GM12878 (cell line): Measurements from ENCODE around the gene EMP3. TPM values are rescaled to one million over a fixed set of nuclear protein-coding genes. Genes with fewer than 3 reads are reported as not detected.

Source experiments
- ATAC-seq: fragments of 200-7000 bp; cut with Tn5 transposase; 3 replicates; pipeline ENCODE4 v1.9.1; 2020; ENCODE audit warnings: mild to moderate bottlenecking, moderate library complexity
- BruUV-seq: library from RNA; stranded (reverse); fragments of 400-500 nt; replicated peaks from 2 replicates; lab custom pipeline; 2021; lab: Mats Ljungman, UMichigan
- CTCF ChIA-PET: fragments of 300-600 bp; sonication (Branson Sonifier 250); formaldehyde crosslinking; extraction: SDS; loops from one replicate; lab custom pipeline; 2021; ENCODE audit warnings: inconsistent platforms; lab: Yijun Ruan, JAX
- POLR2A ChIA-PET: fragments of 350-600 bp; formaldehyde crosslinking; extraction: SDS; loops from one replicate; lab custom pipeline; 2021; ENCODE audit warnings: inconsistent platforms; lab: Charles Lee
- RAD21 ChIA-PET: fragments of 300-600 bp; sonication (Branson Sonifier 250); formaldehyde crosslinking; loops from one replicate; lab custom pipeline; 2023; ENCODE audit warnings: antibody characterized with exemption; ENCODE audit not compliant: unreplicated experiment; lab: Charles Lee
- SMC1A ChIA-PET: fragments of 300-600 bp; sonication (Branson Sonifier 250); formaldehyde crosslinking; loops from one replicate; lab custom pipeline; 2023; ENCODE audit not compliant: unreplicated experiment, uncharacterized antibody; lab: Charles Lee
- DNase-seq: peaks from one replicate; pipeline ENCODE4 v3.0.0-alpha.2; 2011; ENCODE audit warnings: low read depth, low spot score
- FAIRE-seq: peaks from 3 replicates; lab custom pipeline; 2011; peaks lifted over from hg19 to GRCh38; lab: Jason Lieb, UNC
- H2AFZ ChIP-seq: 2 replicates; pipeline ENCODE4 v1.6.0; 2011; ENCODE audit warnings: low read depth, low read length, control low read depth; ENCODE audit not compliant: control insufficient read depth
- H3K27ac ChIP-seq: 2 replicates; pipeline ENCODE4 v1.5.1; 2011; ENCODE audit warnings: control low read depth; ENCODE audit not compliant: control insufficient read depth, insufficient read depth
- H3K27me3 ChIP-seq, 2 experiments: replicated peaks in 1 of 2; 2 replicates each; pipeline versions ENCODE4 v1.6.0 to v1.6.1; 2011; ENCODE audit warnings: low read length in 1 of 2; ENCODE audit not compliant: control insufficient read depth in 2 of 2, insufficient read depth in 2 of 2
- H3K36me3 ChIP-seq, 2 experiments: 2 replicates each; pipeline ENCODE4 v1.5.1; 2011; ENCODE audit warnings: low read length in 1 of 2; ENCODE audit not compliant: control insufficient read depth in 2 of 2, insufficient read depth in 2 of 2
- H3K4me1 ChIP-seq: 2 replicates; pipeline ENCODE4 v1.6.1; 2011; ENCODE audit warnings: mild to moderate bottlenecking, low read length, moderate library complexity, mixed read lengths; ENCODE audit not compliant: control insufficient read depth, insufficient read depth
- H3K4me2 ChIP-seq: 2 replicates; pipeline ENCODE4 v1.6.0; 2011; ENCODE audit warnings: control low read depth; ENCODE audit not compliant: control insufficient read depth, insufficient read depth
- H3K4me3 ChIP-seq: fragments of 200-600 bp; sonication (generic); 2 replicates; pipeline ENCODE4 v1.5.1; 2016
- H3K79me2 ChIP-seq: 2 replicates; pipeline ENCODE4 v1.6.0; 2011; ENCODE audit warnings: low read length; ENCODE audit not compliant: control insufficient read depth, insufficient read depth
- H3K9ac ChIP-seq: 2 replicates; pipeline ENCODE4 v1.8.0; 2011; ENCODE audit warnings: low read length, control low read depth, mixed read lengths; ENCODE audit not compliant: control insufficient read depth, insufficient read depth
- H3K9me3 ChIP-seq: replicated peaks from 3 replicates; pipeline ENCODE4 v1.5.1; 2011; ENCODE audit warnings: mild to moderate bottlenecking, low read length; ENCODE audit not compliant: control insufficient read depth, insufficient read depth
- H4K20me1 ChIP-seq: 2 replicates; pipeline ENCODE4 v1.6.0; 2011; ENCODE audit not compliant: control insufficient read depth, insufficient read depth
- BCL11A ChIP-seq: IDR thresholded peaks from 2 replicates; pipeline ENCODE4 v1.6.1; 2011; ENCODE audit warnings: low read depth, low read length
- FOXM1 ChIP-seq: IDR thresholded peaks from 2 replicates; pipeline ENCODE4 v1.6.1; 2012; ENCODE audit warnings: low read depth, mild to moderate bottlenecking, inconsistent platforms, low read length, moderate library complexity
- JUNB ChIP-seq: IDR thresholded peaks from 2 replicates; pipeline ENCODE4 v1.6.1; 2016; ENCODE audit warnings: antibody characterized with exemption, mild to moderate bottlenecking
- LARP7 ChIP-seq: fragments of 450-650 bp; IDR thresholded peaks from 2 replicates; pipeline ENCODE4 v1.6.1; 2017; ENCODE audit warnings: mild to moderate bottlenecking
- MEF2B ChIP-seq: fragments of 450-650 bp; IDR thresholded peaks from 2 replicates; pipeline ENCODE4 v1.6.1; 2018; ENCODE audit warnings: mild to moderate bottlenecking, moderate library complexity; ENCODE audit not compliant: partially characterized antibody, poor library complexity, severe bottlenecking
- NFXL1 ChIP-seq: fragments of 450-650 bp; IDR thresholded peaks from 2 replicates; pipeline ENCODE4 v1.6.1; 2017; ENCODE audit warnings: antibody characterized with exemption, mild to moderate bottlenecking, borderline replicate concordance
- PML ChIP-seq: IDR thresholded peaks from 2 replicates; pipeline ENCODE4 v1.6.1; 2012; ENCODE audit warnings: low read length, inconsistent platforms
- TAF1 ChIP-seq: IDR thresholded peaks from 2 replicates; pipeline ENCODE4 v1.6.1; 2011; ENCODE audit warnings: mild to moderate bottlenecking, low read depth, low read length, borderline replicate concordance
- TCF12 ChIP-seq: IDR thresholded peaks from 2 replicates; pipeline ENCODE4 v1.6.1; 2011; ENCODE audit warnings: low read depth, mild to moderate bottlenecking, low read length
- TCF7 ChIP-seq: IDR thresholded peaks from 2 replicates; pipeline ENCODE4 v1.6.1; 2014; ENCODE audit warnings: antibody characterized with exemption, borderline replicate concordance
- WGBS: methylation state at CpG from one replicate; pipeline ENCODE4 v1.1.6; 2016; ENCODE audit warnings: low lambda C conversion rate; ENCODE audit not compliant: insufficient replicate concordance, insufficient coverage; ENCODE audit errors: missing lambda C conversion rate; 5-methylcytosine and 5-hydroxymethylcytosine counted together
- in situ Hi-C: fragments of 300-500 bp; cut with MboI; formaldehyde crosslinking; loops from 9 replicates; pipeline ENCODE4 v1.14.3; 2018; ENCODE audit warnings: mixed read lengths
- intact Hi-C: fragments of 100-400 bp; cut with micrococcal nuclease; formaldehyde crosslinking; loops from one replicate; pipeline ENCODE4 v1.14.2; 2022; ENCODE audit not compliant: unreplicated experiment
- polyA plus RNA-seq, 11 experiments: library from polyadenylated mRNA; depleted of rRNA in 4 of 11; unstranded in 6 of 11; stranded (reverse) in 5 of 11; fragments of >200 nt; fragmentation: Nextera tagmentation in 4 of 11; fragmentation: Illumina TruSeq in 1 of 11; extraction: Ambion mirVana in 4 of 11; extraction: Trizol in 1 of 11; gene quantifications; 1 replicate in 1 of 11; 2 replicates in 10 of 11; pipeline versions ENCODE4 v1.2.1 to v1.2.3, GENCODE V29; 2011 to 2016; ENCODE audit warnings: inconsistent platforms in 2 of 11, missing spikeins in 2 of 11, low read depth in 1 of 11
- total RNA-seq, 4 experiments: library from RNA; depleted of rRNA in 3 of 4; stranded (reverse); fragments of >200 nt in 3 of 4; fragmentation: Illumina TruSeq in 1 of 4; extraction: Trizol in 1 of 4; gene quantifications; 2 replicates each; pipeline versions ENCODE4 v1.2.1 to v1.2.3, GENCODE V29; 2013 to 2021
- TF ChIP-seq, protein P1 (sequence below): IDR thresholded peaks from 2 replicates; pipeline ENCODE4 v1.6.1; 2012; ENCODE audit warnings: mild to moderate bottlenecking, low read depth, low read length
- TF ChIP-seq, protein P2 (sequence below): IDR thresholded peaks from 2 replicates; pipeline ENCODE4 v1.6.1; 2011; ENCODE audit warnings: borderline replicate concordance, low read depth, mild to moderate bottlenecking, moderate library complexity, low read length; ENCODE audit not compliant: insufficient read depth, poor library complexity, severe bottlenecking
- TF ChIP-seq, protein P3 (sequence below): IDR thresholded peaks from 2 replicates; pipeline ENCODE4 v1.6.1; 2011; ENCODE audit warnings: low read depth, low read length, improper control_type of control experiment, borderline replicate concordance

The EMP3 gene
- total and polyA plus RNA-seq, 10 of the 15 experiments (the other 5 are each of a cell fraction or from before 2014, with no cell fraction given) = 53.2 to 224 (median 134) TPM

GRCh38 chr19:48353677-48354076 lies 28.3 kb downstream of the EMP3 start:
- in situ Hi-C loops (no loop called here), intact Hi-C loops (no loop called here)
- no peaks in the 10 kb centered on the region for H3K27me3 ChIP-seq
- BruUV-seq = no TSS peak
- H3K4me1 ChIP-seq = no peaks in the 10 kb centered on the region
- H3K36me3 ChIP-seq = no peaks in the 10 kb centered on the region; a peak in 1 of 4 replicates
- TF ChIP-seq LARP7 (no peak), TCF12 (no peak), TAF1 (no peak), PML (no peak), JUNB (no peak), MEF2B (no peak), FOXM1 (no peak), TCF7 (no peak), BCL11A (no peak), NFXL1 (no peak)
- TF ChIP-seq, protein P1, sequence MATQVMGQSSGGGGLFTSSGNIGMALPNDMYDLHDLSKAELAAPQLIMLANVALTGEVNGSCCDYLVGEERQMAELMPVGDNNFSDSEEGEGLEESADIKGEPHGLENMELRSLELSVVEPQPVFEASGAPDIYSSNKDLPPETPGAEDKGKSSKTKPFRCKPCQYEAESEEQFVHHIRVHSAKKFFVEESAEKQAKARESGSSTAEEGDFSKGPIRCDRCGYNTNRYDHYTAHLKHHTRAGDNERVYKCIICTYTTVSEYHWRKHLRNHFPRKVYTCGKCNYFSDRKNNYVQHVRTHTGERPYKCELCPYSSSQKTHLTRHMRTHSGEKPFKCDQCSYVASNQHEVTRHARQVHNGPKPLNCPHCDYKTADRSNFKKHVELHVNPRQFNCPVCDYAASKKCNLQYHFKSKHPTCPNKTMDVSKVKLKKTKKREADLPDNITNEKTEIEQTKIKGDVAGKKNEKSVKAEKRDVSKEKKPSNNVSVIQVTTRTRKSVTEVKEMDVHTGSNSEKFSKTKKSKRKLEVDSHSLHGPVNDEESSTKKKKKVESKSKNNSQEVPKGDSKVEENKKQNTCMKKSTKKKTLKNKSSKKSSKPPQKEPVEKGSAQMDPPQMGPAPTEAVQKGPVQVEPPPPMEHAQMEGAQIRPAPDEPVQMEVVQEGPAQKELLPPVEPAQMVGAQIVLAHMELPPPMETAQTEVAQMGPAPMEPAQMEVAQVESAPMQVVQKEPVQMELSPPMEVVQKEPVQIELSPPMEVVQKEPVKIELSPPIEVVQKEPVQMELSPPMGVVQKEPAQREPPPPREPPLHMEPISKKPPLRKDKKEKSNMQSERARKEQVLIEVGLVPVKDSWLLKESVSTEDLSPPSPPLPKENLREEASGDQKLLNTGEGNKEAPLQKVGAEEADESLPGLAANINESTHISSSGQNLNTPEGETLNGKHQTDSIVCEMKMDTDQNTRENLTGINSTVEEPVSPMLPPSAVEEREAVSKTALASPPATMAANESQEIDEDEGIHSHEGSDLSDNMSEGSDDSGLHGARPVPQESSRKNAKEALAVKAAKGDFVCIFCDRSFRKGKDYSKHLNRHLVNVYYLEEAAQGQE = no peak
- TF ChIP-seq, protein P2, sequence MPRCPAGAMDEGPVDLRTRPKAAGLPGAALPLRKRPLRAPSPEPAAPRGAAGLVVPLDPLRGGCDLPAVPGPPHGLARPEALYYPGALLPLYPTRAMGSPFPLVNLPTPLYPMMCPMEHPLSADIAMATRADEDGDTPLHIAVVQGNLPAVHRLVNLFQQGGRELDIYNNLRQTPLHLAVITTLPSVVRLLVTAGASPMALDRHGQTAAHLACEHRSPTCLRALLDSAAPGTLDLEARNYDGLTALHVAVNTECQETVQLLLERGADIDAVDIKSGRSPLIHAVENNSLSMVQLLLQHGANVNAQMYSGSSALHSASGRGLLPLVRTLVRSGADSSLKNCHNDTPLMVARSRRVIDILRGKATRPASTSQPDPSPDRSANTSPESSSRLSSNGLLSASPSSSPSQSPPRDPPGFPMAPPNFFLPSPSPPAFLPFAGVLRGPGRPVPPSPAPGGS = no peak
- TF ChIP-seq, protein P3, sequence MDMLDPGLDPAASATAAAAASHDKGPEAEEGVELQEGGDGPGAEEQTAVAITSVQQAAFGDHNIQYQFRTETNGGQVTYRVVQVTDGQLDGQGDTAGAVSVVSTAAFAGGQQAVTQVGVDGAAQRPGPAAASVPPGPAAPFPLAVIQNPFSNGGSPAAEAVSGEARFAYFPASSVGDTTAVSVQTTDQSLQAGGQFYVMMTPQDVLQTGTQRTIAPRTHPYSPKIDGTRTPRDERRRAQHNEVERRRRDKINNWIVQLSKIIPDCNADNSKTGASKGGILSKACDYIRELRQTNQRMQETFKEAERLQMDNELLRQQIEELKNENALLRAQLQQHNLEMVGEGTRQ = no peak
- DNase-seq (no peak), ATAC-seq (no peak), FAIRE-seq (no peak)
- no peaks in the 10 kb centered on the region for H3K9me3 ChIP-seq
- no peak overlapping the region for H2AFZ ChIP-seq
- H3K9ac ChIP-seq = no peak overlapping the region
- CTCF ChIA-PET = interaction anchor here (1.9 kb wide), 1 partner anchor 10 kb away, joined by 8 read pairs; the partner anchor contains the start of genes SYNGR4 and TMEM143
- H3K4me2 ChIP-seq = no peak overlapping the region
- H3K79me2 ChIP-seq = no peaks in the 10 kb centered on the region
- H3K4me3 ChIP-seq = no peak overlapping the region
- H4K20me1 ChIP-seq = no peaks in the 10 kb centered on the region
- H3K27ac ChIP-seq = no peak overlapping the region
- WGBS = 94% methylated on average over 5 of the region's 5 CpGs
- RAD21 ChIA-PET = interaction anchor here (0.6 kb wide), 1 partner anchor 273 kb away, joined by 3 read pairs; no protein-coding TSS in a partner anchor
- POLR2A ChIA-PET = interaction anchor here (1.2 kb wide), 1 partner anchor 10 kb away, joined by 5 read pairs; the partner anchor contains the start of genes SYNGR4 and TMEM143
- SMC1A ChIA-PET = no interaction called here
